Measurements from ENCODE around the gene RELCH. TPM values are rescaled to one million over a fixed set of nuclear protein-coding genes. Genes with fewer than 3 reads are reported as not detected.

RELCH gene
- total RNA-seq, 2 experiments from 2014 or later = 18.4 to 21.7 TPM

GRCh38 chr18:62325806-62326645 is 139.0 kb downstream of the RELCH start:
- H3K27ac Mint-ChIP-seq = no peak overlapping the region
- H3K9me3 Mint-ChIP-seq = no peaks in the 10 kb centered on the region
- DNase-seq (peak; percentile 24), ATAC-seq (peak; percentile 6)
- H3K36me3 Mint-ChIP-seq (ENCODE audit: low read depth) = no peaks in the 10 kb centered on the region
- POLR2A ChIA-PET = interaction anchor here (1.0 to 1.1 kb wide), 2 partner anchors 9 to 13 kb away, joined by 3 to 4 read pairs; no protein-coding TSS in a partner anchor
- TF ChIP-seq, protein P1, sequence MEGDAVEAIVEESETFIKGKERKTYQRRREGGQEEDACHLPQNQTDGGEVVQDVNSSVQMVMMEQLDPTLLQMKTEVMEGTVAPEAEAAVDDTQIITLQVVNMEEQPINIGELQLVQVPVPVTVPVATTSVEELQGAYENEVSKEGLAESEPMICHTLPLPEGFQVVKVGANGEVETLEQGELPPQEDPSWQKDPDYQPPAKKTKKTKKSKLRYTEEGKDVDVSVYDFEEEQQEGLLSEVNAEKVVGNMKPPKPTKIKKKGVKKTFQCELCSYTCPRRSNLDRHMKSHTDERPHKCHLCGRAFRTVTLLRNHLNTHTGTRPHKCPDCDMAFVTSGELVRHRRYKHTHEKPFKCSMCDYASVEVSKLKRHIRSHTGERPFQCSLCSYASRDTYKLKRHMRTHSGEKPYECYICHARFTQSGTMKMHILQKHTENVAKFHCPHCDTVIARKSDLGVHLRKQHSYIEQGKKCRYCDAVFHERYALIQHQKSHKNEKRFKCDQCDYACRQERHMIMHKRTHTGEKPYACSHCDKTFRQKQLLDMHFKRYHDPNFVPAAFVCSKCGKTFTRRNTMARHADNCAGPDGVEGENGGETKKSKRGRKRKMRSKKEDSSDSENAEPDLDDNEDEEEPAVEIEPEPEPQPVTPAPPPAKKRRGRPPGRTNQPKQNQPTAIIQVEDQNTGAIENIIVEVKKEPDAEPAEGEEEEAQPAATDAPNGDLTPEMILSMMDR (IDR thresholded peaks at IDR 0.05) = no peak
- CTCF ChIA-PET = interaction anchor here (0.7 to 3.3 kb wide), 5 partner anchors 11 to 252 kb away, joined by 3 to 18 read pairs (median 5); no protein-coding TSS in a partner anchor
- H3K4me1 Mint-ChIP-seq (ENCODE audit: low read depth) = peaks cover 38% of the 10 kb centered on the region
- intact Hi-C loops (cut with micrococcal nuclease) = no loop called here
- peaks cover 72% of the 10 kb centered on the region for H3K27me3 Mint-ChIP-seq
- H3K4me3 Mint-ChIP-seq = peak overlapping the region; percentile 77

- ChIA-PET CTCF (interaction anchor here (0.7 to 1.7 kb wide), 3 partner anchors 94 to 252 kb away, joined by 3 to 6 read pairs (median 5); no protein-coding TSS in a partner anchor), POLR2A (interaction anchor here (1.0 to 1.1 kb wide), 2 partner anchors 8 to 12 kb away, joined by 3 to 4 read pairs; no protein-coding TSS in a partner anchor)
- DNase-seq (no peak), ATAC-seq (no peak)
- Mint-ChIP-seq H3K9me3 (no peaks in the 10 kb centered on the region), H3K36me3 (ENCODE audit: low read depth) (no peaks in the 10 kb centered on the region), H3K27me3 (peaks cover 74% of the 10 kb centered on the region), H3K4me3 (peak overlapping the region; percentile 77), H3K27ac (no peak overlapping the region), H3K4me1 (ENCODE audit: low read depth) (peaks cover 39% of the 10 kb centered on the region)
- intact Hi-C loops (cut with micrococcal nuclease) = no loop called here
- TF ChIP-seq, protein P1 (IDR thresholded peaks at IDR 0.05) = no peak
Observed at GRCh38 chr18:62326646-62327348, 139.7 kb downstream of the RELCH start.

- POLR2A ChIA-PET = no interaction called here
- H3K27me3 Mint-ChIP-seq = peaks cover 73% of the 10 kb centered on the region
- DNase-seq (no peak), ATAC-seq (no peak)
- H3K4me3 Mint-ChIP-seq = no peak overlapping the region
- H3K4me1 Mint-ChIP-seq (ENCODE audit: low read depth) = peaks cover 40% of the 10 kb centered on the region
- H3K36me3 Mint-ChIP-seq (ENCODE audit: low read depth) = no peaks in the 10 kb centered on the region
- TF ChIP-seq, protein P1 (IDR thresholded peaks at IDR 0.05) = no peak
- intact Hi-C loops (cut with micrococcal nuclease) = no loop called here
- CTCF ChIA-PET = interaction anchor here (1.6 kb wide), 1 partner anchor 98 kb away, joined by 5 read pairs; no protein-coding TSS in a partner anchor
- no peaks in the 10 kb centered on the region for H3K9me3 Mint-ChIP-seq
- H3K27ac Mint-ChIP-seq = no peak overlapping the region
Observed at GRCh38 chr18:62327977-62328376, 140.9 kb downstream of the RELCH start.

DNA sequence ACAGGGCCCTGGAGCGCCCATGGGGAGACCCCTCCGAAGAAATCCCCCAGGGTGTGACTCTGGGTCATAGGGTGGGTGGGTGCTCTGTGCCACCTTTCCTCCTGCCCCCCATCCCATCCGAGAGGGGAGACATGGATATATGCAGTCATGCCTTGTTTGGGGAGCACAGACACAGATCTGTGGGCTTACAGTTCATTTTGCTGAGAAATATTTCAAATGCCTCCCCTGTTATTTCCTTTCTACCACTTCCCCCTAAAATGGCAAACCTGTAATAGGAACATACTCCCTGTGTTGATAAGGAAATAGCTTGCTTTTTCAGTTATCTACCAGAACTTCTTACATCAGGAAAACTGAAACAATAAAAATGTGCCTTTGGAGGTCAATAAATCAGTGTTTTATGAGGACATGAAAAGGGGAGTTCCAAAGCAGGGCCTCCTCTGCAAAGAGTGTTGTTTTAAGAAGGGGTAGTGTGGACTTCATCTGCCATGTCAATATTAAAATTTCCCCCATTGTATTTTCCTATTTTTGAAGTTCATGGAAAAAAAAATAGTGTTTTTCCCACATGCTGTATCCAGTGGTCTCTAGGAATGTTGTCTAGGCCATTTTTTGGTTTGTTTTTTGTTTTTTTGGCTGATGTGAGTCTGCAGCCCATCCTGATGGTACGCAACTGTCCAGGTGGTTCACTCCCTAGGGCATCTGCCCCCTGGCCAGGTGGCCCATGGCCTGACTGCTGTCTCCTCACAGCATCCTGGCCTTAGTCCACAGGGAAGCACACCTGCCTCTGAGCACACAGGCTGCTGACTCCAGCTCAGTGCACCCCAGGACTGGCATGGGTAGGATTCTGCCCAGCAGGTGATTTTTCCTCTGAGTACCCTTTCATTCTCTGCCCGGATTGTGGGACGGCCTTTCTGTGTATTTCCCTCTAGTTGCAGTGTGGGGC is 141.8 kb downstream of the RELCH start:
- Mint-ChIP-seq H3K4me3 (no peak overlapping the region), H3K9me3 (no peaks in the 10 kb centered on the region), H3K4me1 (ENCODE audit: low read depth) (peaks cover 39% of the 10 kb centered on the region), H3K27me3 (peaks cover 67% of the 10 kb centered on the region), H3K36me3 (ENCODE audit: low read depth) (no peaks in the 10 kb centered on the region), H3K27ac (no peak overlapping the region)
- DNase-seq (no peak), ATAC-seq (no peak)
- TF ChIP-seq, protein P1 (IDR thresholded peaks at IDR 0.05) = no peak
- intact Hi-C loops (cut with micrococcal nuclease) = no loop called here
- ChIA-PET CTCF (interaction anchor here (1.2 to 1.6 kb wide), 3 partner anchors 89 to 97 kb away, joined by 3 to 5 read pairs (median 3); no protein-coding TSS in a partner anchor), POLR2A (interaction anchor here (1.5 kb wide), 1 partner anchor 10 kb away, joined by 3 read pairs; no protein-coding TSS in a partner anchor)

Data from activated CD8-positive, alpha-beta T cell treated with anti-CD3 and anti-CD28 coated beads for 36 hours (primary cell).